Common myeloid progenitor, CD34-positive (primary cell): ENCODE data around the gene DGUOK.

Experiments used
- CTCF ChIA-PET: fragments of 350-600 bp; sonication (Branson Sonifier 250); formaldehyde crosslinking; loops from one replicate; lab custom pipeline; 2021; ENCODE audit warnings: antibody characterized with exemption; lab: Charles Lee
- POLR2A ChIA-PET: fragments of 350-600 bp; sonication (Branson Sonifier 250); formaldehyde crosslinking; loops from one replicate; lab custom pipeline; 2021; ENCODE audit warnings: antibody characterized with exemption; lab: Charles Lee
- DNase-seq, 3 donors: peaks; one replicate each; pipeline versions ENCODE4 v3.0.0 to v3.0.0-alpha.2; 2013
- H3K27ac ChIP-seq, 2 experiments: 1 replicate in 1 of 2; 2 replicates in 1 of 2; pipeline ENCODE4 v1.7.0; 2013; ENCODE audit warnings: inconsistent platforms in 2 of 2, low read length in 2 of 2, mild to moderate bottlenecking in 2 of 2, low read depth in 1 of 2, moderate library complexity in 1 of 2; ENCODE audit not compliant: severe bottlenecking in 2 of 2, insufficient read depth in 1 of 2, poor library complexity in 1 of 2
- H3K27me3 ChIP-seq, 5 experiments: replicated peaks in 2 of 5; 1 replicate in 3 of 5; 2 replicates in 2 of 5; pipeline versions ENCODE4 v1.6.1 to v1.7.0; 2013; ENCODE audit warnings: low read length in 4 of 5, mild to moderate bottlenecking in 2 of 5, moderate library complexity in 2 of 5, inconsistent platforms in 1 of 5; ENCODE audit not compliant: insufficient read depth in 5 of 5, control insufficient read depth in 4 of 5
- H3K36me3 ChIP-seq, 4 experiments: 1 replicate in 2 of 4; 2 replicates in 2 of 4; pipeline versions ENCODE4 v1.6.1 to v1.7.0; 2013; ENCODE audit warnings: low read length in 3 of 4, control low read depth in 1 of 4, mild to moderate bottlenecking in 1 of 4; ENCODE audit not compliant: control insufficient read depth in 4 of 4, insufficient read depth in 4 of 4
- H3K4me1 ChIP-seq, 4 experiments: 1 replicate in 3 of 4; 2 replicates in 1 of 4; pipeline versions ENCODE4 v1.6.1 to v1.7.1; 2013; ENCODE audit warnings: low read length in 3 of 4, mild to moderate bottlenecking in 3 of 4, control low read depth in 1 of 4, inconsistent platforms in 1 of 4, moderate library complexity in 1 of 4; ENCODE audit not compliant: control insufficient read depth in 4 of 4, insufficient read depth in 4 of 4; ENCODE audit errors: control extremely low read depth in 1 of 4
- H3K4me3 ChIP-seq, 7 experiments: 1 replicate in 4 of 7; 2 replicates in 3 of 7; pipeline versions ENCODE4 v1.5.1 to v1.7.0; 2013; ENCODE audit warnings: mild to moderate bottlenecking in 7 of 7, low read length in 6 of 7, moderate library complexity in 6 of 7, inconsistent platforms in 2 of 7, low read depth in 2 of 7, control low read depth in 1 of 7; ENCODE audit not compliant: insufficient read depth in 4 of 7, control insufficient read depth in 1 of 7; ENCODE audit errors: extremely low read depth in 1 of 7
- H3K9me3 ChIP-seq, 5 experiments: 1 replicate in 4 of 5; 2 replicates in 1 of 5; pipeline versions ENCODE4 v1.6.1 to v1.7.1; 2013; ENCODE audit warnings: low read length in 4 of 5, mild to moderate bottlenecking in 2 of 5, inconsistent platforms in 1 of 5, low read depth in 1 of 5, moderate library complexity in 1 of 5; ENCODE audit not compliant: control insufficient read depth in 4 of 5, insufficient read depth in 2 of 5; ENCODE audit errors: control extremely low read depth in 1 of 5
- WGBS: methylation state at CpG from one replicate; pipeline ENCODE4 v1.1.5; 2013; ENCODE audit not compliant: insufficient coverage; 5-methylcytosine and 5-hydroxymethylcytosine counted together

DGUOK gene

DNA sequence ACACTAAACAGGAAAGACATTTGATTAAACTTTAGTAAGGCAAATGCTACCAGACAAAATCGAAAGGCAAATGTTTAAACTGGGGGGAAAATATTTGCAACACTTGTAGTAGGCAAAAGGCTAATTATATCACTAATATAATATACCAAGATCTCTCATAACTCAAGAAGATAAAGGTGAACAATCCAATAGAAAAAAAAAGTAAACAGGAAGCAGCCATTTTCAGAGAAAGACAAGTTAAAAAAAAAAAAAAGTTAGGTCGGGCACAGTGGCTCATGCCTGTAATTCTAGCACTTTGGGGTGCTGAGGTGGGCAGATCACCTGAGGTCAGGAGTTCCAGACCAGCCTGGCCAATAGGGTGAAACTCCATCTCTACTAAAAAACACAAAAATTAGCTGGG lies 38.3 kb upstream of the DGUOK start:
- Histone ChIP-seq H3K27ac (no peak overlapping the region), H3K27me3 (no peaks in the 10 kb centered on the region), H3K4me1 (no peaks in the 10 kb centered on the region), H3K9me3 (no peaks in the 10 kb centered on the region), H3K36me3 (no peaks in the 10 kb centered on the region), H3K4me3 (no peak overlapping the region)
- DNase-seq, result no peak
- WGBS, result no CpG with 5 or more reads among the region's 2 CpGs
- POLR2A ChIA-PET, result no interaction called here
- CTCF ChIA-PET, result interaction anchor here (0.7 kb wide), 1 partner anchor 17 kb away, joined by 6 read pairs; no protein-coding TSS in a partner anchor

GRCh38 chr2:73889206-73889605 lies 37.5 kb upstream of the DGUOK start:
- H3K9me3 ChIP-seq, result no peaks in the 10 kb centered on the region
- ChIA-PET CTCF (interaction anchor here (0.7 kb wide), 1 partner anchor 18 kb away, joined by 6 read pairs; no protein-coding TSS in a partner anchor), POLR2A (no interaction called here)
- no peak for DNase-seq
- no peak overlapping the region for H3K4me3 ChIP-seq
- no peak overlapping the region for H3K27ac ChIP-seq
- H3K4me1 ChIP-seq, result no peaks in the 10 kb centered on the region
- WGBS, result 100% methylated on average over 1 of the region's 5 CpGs
- H3K27me3 ChIP-seq, result no peaks in the 10 kb centered on the region
- no peaks in the 10 kb centered on the region for H3K36me3 ChIP-seq

GRCh38 chr2:73890301-73891092 lies 36.2 kb upstream of the DGUOK start:
- ChIA-PET CTCF (no interaction called here), POLR2A (no interaction called here)
- no peak overlapping the region for H3K27ac ChIP-seq

GRCh38 chr2:73891276-73891901 lies 35.3 kb upstream of the DGUOK start:
- no peak overlapping the region for H3K4me3 ChIP-seq
- no peaks in the 10 kb centered on the region for H3K9me3 ChIP-seq
- no peaks in the 10 kb centered on the region for H3K27me3 ChIP-seq
- DNase-seq, result no peak
- 93% methylated on average over 5 of the region's 5 CpGs for WGBS
- no peak overlapping the region for H3K27ac ChIP-seq
- ChIA-PET CTCF (no interaction called here), POLR2A (no interaction called here)
- H3K36me3 ChIP-seq, result no peaks in the 10 kb centered on the region
- peaks cover 0 to 11% (median 3%) of the 10 kb centered on the region in 4 experiments for H3K4me1 ChIP-seq

More at GRCh38 chr2:73890301-73891092, 36.2 kb upstream of the DGUOK start:
- WGBS, result 98% methylated on average over 9 of the region's 9 CpGs
- H3K4me1 ChIP-seq, result peaks cover 0 to 2% (median 0%) of the 10 kb centered on the region in 4 experiments
- H3K27me3 ChIP-seq, result no peaks in the 10 kb centered on the region
- no peaks in the 10 kb centered on the region for H3K36me3 ChIP-seq
- H3K9me3 ChIP-seq, result no peaks in the 10 kb centered on the region
- no peak overlapping the region for H3K4me3 ChIP-seq
- no peak for DNase-seq

DNA sequence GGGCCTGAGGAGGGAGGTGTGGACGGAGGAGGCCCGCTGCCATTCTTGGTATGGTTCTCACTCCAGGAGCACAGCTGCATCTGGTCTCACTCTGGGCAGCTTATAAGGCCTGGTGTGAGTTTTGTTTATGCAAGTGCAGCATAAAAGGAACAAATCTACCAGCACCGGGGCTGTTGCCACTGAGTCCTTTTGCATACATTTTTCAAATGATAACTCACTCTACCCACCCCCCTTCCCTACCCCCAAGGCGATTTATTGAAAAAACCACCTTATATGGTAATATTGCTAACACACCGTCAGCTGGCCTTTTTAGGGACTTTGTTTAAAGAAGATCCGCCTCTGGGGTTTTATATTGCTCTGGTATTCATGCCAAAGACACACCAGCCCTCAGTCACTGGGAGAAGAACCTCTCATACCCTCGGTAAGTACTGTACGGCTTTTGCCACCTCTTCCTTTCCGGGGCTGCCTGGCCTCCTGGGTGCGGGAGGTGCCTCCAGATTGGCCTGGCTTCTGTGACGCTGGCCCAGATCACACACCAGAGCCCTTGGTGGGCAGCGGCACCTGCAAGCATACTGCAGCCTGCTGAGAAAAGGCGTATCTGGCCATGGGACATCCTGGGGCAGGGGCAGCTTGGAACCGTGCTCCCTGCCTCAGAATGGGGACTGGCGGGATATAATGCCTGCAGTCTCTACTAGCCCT lies 33.9 kb upstream of the DGUOK start, which contains the start of gene ACTG2:
Gene ACTG2, plus strand, starts transcription at position 378 of the 699 bp plus-strand sequence. CDS start 8,304 bp downstream, outside the sequence.
- H3K27ac ChIP-seq, result no peak within 1 kb of the TSS
- H3K36me3 ChIP-seq, result no peaks in the 10 kb centered on the region
- WGBS, result 97% methylated on average over 9 of the region's 15 CpGs
- POLR2A ChIA-PET, result no interaction called here
- no peak for DNase-seq
- H3K27me3 ChIP-seq, result no peaks in the 10 kb centered on the region
- CTCF ChIA-PET, result interaction anchor here (0.7 to 1.6 kb wide), 2 partner anchors 72 to 258 kb away, joined by 3 read pairs; no protein-coding TSS in a partner anchor
- H3K4me3 ChIP-seq, result no peak within 1 kb of the TSS
- H3K9me3 ChIP-seq, result no peaks in the 10 kb centered on the region
- H3K4me1 ChIP-seq, result peaks cover 0 to 23% (median 14%) of the 10 kb centered on the region in 4 experiments

- no peaks in the 10 kb centered on the region for H3K9me3 ChIP-seq
- H3K27ac ChIP-seq, result no peak overlapping the region
- no peak for DNase-seq
- ChIA-PET CTCF (interaction anchor here (1.0 to 1.6 kb wide), 3 partner anchors 10 to 73 kb away, joined by 3 read pairs; no protein-coding TSS in a partner anchor), POLR2A (no interaction called here)
- H3K36me3 ChIP-seq, result no peaks in the 10 kb centered on the region
- WGBS, result 100% methylated on average over 8 of the region's 9 CpGs
- H3K4me3 ChIP-seq, result no peak overlapping the region
- H3K4me1 ChIP-seq, result peaks cover 0 to 23% (median 16%) of the 10 kb centered on the region in 4 experiments
- H3K27me3 ChIP-seq, result no peaks in the 10 kb centered on the region
Measured at GRCh38 chr2:73893764-73894474, 32.8 kb upstream of the DGUOK start.
